ENCODE measurements around the gene TCAP. TPM values are rescaled to one million over a fixed set of nuclear protein-coding genes. Genes with fewer than 3 reads are reported as not detected.
"Not testable (repeated sequence)": the region's sequence is repeated elsewhere in the genome, so short reads cannot be mapped to it uniquely, and the experiment has no call there.

TCAP gene
- total RNA-seq, 2 donors from 2014 or later, result 6.4 to 16.9 TPM

- Histone ChIP-seq H3K9me3 (no peaks in the 10 kb centered on the region), H3K4me1 (ENCODE audit: control insufficient read depth in 1 of 2, low read depth in 2 of 2) (peaks cover 16 to 28% of the 10 kb centered on the region in 2 donors), H3K4me3 (no peak overlapping the region), H3K27ac (no peak overlapping the region), H3K36me3 (peaks cover 73% of the 10 kb centered on the region), H3K27me3 (replicated peaks; ENCODE audit: insufficient read depth) (no peaks in the 10 kb centered on the region)
- no peak for DNase-seq (ENCODE audit: low spot score)
- no peak for ATAC-seq (ENCODE audit: insufficient number of reproducible peaks, low FRiP score, low read depth)
- TF ChIP-seq CTCF (IDR thresholded peaks at IDR 0.05), result no peak
Measured at GRCh38 chr17:39709319-39709997, 44.3 kb downstream of the TCAP start.

GRCh38 chr17:39709998-39710964 is 45.1 kb downstream of the TCAP start:
- Histone ChIP-seq H3K9me3 (no peaks in the 10 kb centered on the region), H3K27me3 (replicated peaks; ENCODE audit: insufficient read depth) (no peaks in the 10 kb centered on the region), H3K27ac (no peak overlapping the region), H3K4me1 (ENCODE audit: control insufficient read depth in 1 of 2, low read depth in 2 of 2) (peaks cover 12 to 20% of the 10 kb centered on the region in 2 donors), H3K36me3 (peaks cover 81% of the 10 kb centered on the region), H3K4me3 (no peak overlapping the region)
- DNase-seq (ENCODE audit: low spot score) (no peak), ATAC-seq (ENCODE audit: insufficient number of reproducible peaks, low FRiP score, low read depth) (no peak)
- TF ChIP-seq CTCF (IDR thresholded peaks at IDR 0.05), result no peak

GRCh38 chr17:39711071-39711470 is 45.9 kb downstream of the TCAP start:
- not testable (repeated sequence) for H3K4me3 ChIP-seq; H3K9me3 ChIP-seq; DNase-seq (ENCODE audit: low spot score); ATAC-seq (ENCODE audit: insufficient number of reproducible peaks, low FRiP score, low read depth); H3K27ac ChIP-seq; H3K27me3 ChIP-seq (replicated peaks; ENCODE audit: insufficient read depth)
- H3K36me3 ChIP-seq, result peaks cover 89% of the 10 kb centered on the region
- peaks cover 5 to 12% of the 10 kb centered on the region in 2 donors for H3K4me1 ChIP-seq (ENCODE audit: control insufficient read depth in 1 of 2, low read depth in 2 of 2)

GRCh38 chr17:39711851-39712250 is 46.7 kb downstream of the TCAP start:
- ATAC-seq (ENCODE audit: insufficient number of reproducible peaks, low FRiP score, low read depth), result no peak
- Histone ChIP-seq H3K9me3 (no peaks in the 10 kb centered on the region), H3K27ac (no peak overlapping the region), H3K4me1 (ENCODE audit: control insufficient read depth in 1 of 2, low read depth in 2 of 2) (peaks cover 0 to 4% of the 10 kb centered on the region in 2 donors), H3K27me3 (replicated peaks; ENCODE audit: insufficient read depth) (no peaks in the 10 kb centered on the region), H3K36me3 (peaks cover 96% of the 10 kb centered on the region), H3K4me3 (no peak overlapping the region)
- no peak for DNase-seq (ENCODE audit: low spot score)
- TF ChIP-seq CTCF (IDR thresholded peaks at IDR 0.05), result no peak

GRCh38 chr17:39714234-39714633 is 49.1 kb downstream of the TCAP start:
- H3K36me3 ChIP-seq, result peaks cover 88% of the 10 kb centered on the region
- H3K4me3 ChIP-seq, result no peak overlapping the region

More at GRCh38 chr17:39714234-39714633, 49.1 kb downstream of the TCAP start:
- ATAC-seq (ENCODE audit: insufficient number of reproducible peaks, low FRiP score, low read depth), result no peak
- TF ChIP-seq CTCF (IDR thresholded peaks at IDR 0.05), result no peak
- Histone ChIP-seq H3K27ac (no peak overlapping the region), H3K27me3 (replicated peaks; ENCODE audit: insufficient read depth) (no peaks in the 10 kb centered on the region), H3K9me3 (no peaks in the 10 kb centered on the region), H3K4me1 (ENCODE audit: control insufficient read depth in 1 of 2, low read depth in 2 of 2) (no peaks in the 10 kb centered on the region)
- no peak for DNase-seq (ENCODE audit: low spot score)

Data from thoracic aorta (tissue), 2 donors.